HFF-Myc (cell line): ENCODE measurements around the gene FOXA1.

Source experiments
- DNase-seq: peaks from one replicate; pipeline ENCODE4 v3.0.0-alpha.2; 2011; ENCODE audit warnings: low read depth; ENCODE audit errors: extremely low read depth
- H3K4me3 ChIP-seq: replicated peaks from 2 replicates; pipeline ENCODE4 v1.5.1; 2011; ENCODE audit warnings: low read depth, mild to moderate bottlenecking, control low read depth, low read length
- TF ChIP-seq, protein P1 (sequence below): IDR thresholded peaks from 2 replicates; pipeline ENCODE4 v1.5.1; 2012; ENCODE audit warnings: mild to moderate bottlenecking, low read depth, low read length, control low read depth; ENCODE audit errors: missing control alignments

The FOXA1 gene

GRCh38 chr14:37589715-37590427 lies 5.2 kb downstream of the FOXA1 start:
- H3K4me3 ChIP-seq, result no peak overlapping the region
- TF ChIP-seq, protein P1, sequence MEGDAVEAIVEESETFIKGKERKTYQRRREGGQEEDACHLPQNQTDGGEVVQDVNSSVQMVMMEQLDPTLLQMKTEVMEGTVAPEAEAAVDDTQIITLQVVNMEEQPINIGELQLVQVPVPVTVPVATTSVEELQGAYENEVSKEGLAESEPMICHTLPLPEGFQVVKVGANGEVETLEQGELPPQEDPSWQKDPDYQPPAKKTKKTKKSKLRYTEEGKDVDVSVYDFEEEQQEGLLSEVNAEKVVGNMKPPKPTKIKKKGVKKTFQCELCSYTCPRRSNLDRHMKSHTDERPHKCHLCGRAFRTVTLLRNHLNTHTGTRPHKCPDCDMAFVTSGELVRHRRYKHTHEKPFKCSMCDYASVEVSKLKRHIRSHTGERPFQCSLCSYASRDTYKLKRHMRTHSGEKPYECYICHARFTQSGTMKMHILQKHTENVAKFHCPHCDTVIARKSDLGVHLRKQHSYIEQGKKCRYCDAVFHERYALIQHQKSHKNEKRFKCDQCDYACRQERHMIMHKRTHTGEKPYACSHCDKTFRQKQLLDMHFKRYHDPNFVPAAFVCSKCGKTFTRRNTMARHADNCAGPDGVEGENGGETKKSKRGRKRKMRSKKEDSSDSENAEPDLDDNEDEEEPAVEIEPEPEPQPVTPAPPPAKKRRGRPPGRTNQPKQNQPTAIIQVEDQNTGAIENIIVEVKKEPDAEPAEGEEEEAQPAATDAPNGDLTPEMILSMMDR, result no peak
- no peak for DNase-seq

GRCh38 chr14:37588956-37589714 lies 5.9 kb downstream of the FOXA1 start:
- no peak for DNase-seq
- TF ChIP-seq, protein P1, result no peak
- no peak overlapping the region for H3K4me3 ChIP-seq

DNA sequence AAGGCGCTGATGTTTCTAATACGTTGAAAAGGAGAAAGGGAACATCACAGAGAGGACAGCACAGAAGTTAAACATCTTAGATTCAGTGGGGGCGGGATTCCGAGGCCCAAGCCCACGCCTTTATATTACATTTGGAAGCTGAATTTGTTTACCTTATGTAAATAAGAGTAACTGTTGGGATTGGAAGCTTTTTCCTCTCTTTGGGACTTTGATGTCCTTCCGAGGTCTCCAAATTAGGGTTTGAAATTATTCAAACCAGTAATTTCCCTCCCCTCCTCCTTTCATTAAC lies 6.4 kb downstream of the FOXA1 start:
- H3K4me3 ChIP-seq, result no peak overlapping the region
- TF ChIP-seq, protein P1, result no peak
- no peak for DNase-seq

GRCh38 chr14:37587881-37588666 lies 7.0 kb downstream of the FOXA1 start:
- H3K4me3 ChIP-seq, result no peak overlapping the region
- DNase-seq, result no peak
- TF ChIP-seq, protein P1, result no peak

- no peak for DNase-seq
Measured at GRCh38 chr14:37587131-37587803, 7.8 kb downstream of the FOXA1 start.

GRCh38 chr14:37586797-37587130 lies 8.3 kb downstream of the FOXA1 start:
- DNase-seq, result no peak
- TF ChIP-seq, protein P1, result no peak
- H3K4me3 ChIP-seq, result no peak overlapping the region

More at GRCh38 chr14:37587131-37587803, 7.8 kb downstream of the FOXA1 start:
- H3K4me3 ChIP-seq, result no peak overlapping the region
- TF ChIP-seq, protein P1, result no peak
